Upper lobe of left lung (tissue), 6 donors: ENCODE results near the gene PLEKHA8. TPM values are rescaled to one million over a fixed set of nuclear protein-coding genes. Genes with fewer than 3 reads are reported as not detected.

Experiments used
- ATAC-seq, 2 donors: fragments of 200-7000 bp; cut with Tn5 transposase; one replicate each; pipeline ENCODE4 v1.9.1; 2022; ENCODE audit warnings: mild to moderate bottlenecking in 2 of 2, moderate library complexity in 2 of 2; ENCODE audit not compliant: low FRiP score in 2 of 2
- DNase-seq, 2 donors: peaks; one replicate each; pipeline ENCODE4 v3.0.0-alpha.2; 2019 to 2020
- H3K27ac ChIP-seq, 4 donors: fragments of 200-600 bp; sonication (generic); one replicate each; pipeline ENCODE4 v1.5.1; 2016 to 2019
- H3K27me3 ChIP-seq, 4 donors: fragments of 200-600 bp; sonication (generic); one replicate each; pipeline ENCODE4 v1.5.1; 2017 to 2019
- H3K36me3 ChIP-seq, 4 donors: fragments of 200-600 bp; sonication (generic); one replicate each; pipeline ENCODE4 v1.5.1; 2016 to 2019
- H3K4me1 ChIP-seq, 4 donors: fragments of 200-600 bp; sonication (generic); one replicate each; pipeline ENCODE4 v1.5.1; 2018 to 2019
- H3K4me3 ChIP-seq, 4 donors: fragments of 200-600 bp; sonication (generic); one replicate each; pipeline ENCODE4 v1.5.1; 2017 to 2019; ENCODE audit warnings: mild to moderate bottlenecking in 2 of 4, moderate library complexity in 1 of 4
- H3K9me3 ChIP-seq, 4 donors: fragments of 200-600 bp; sonication (generic); one replicate each; pipeline ENCODE4 v1.5.1; 2018 to 2019
- CTCF ChIP-seq, 6 experiments: fragments of 450-650 bp in 4 of 6; fragments of 200-600 bp in 2 of 6; sonication (generic) in 2 of 6; IDR thresholded peaks; one replicate each; pipeline ENCODE4 v1.5.1; 2016 to 2019; ENCODE audit warnings: antibody characterized with exemption in 6 of 6
- EP300 ChIP-seq, 4 donors: sonication (generic); formaldehyde crosslinking; IDR thresholded peaks; one replicate each; pipeline ENCODE4 v1.5.1; 2017; ENCODE audit warnings: antibody characterized with exemption in 4 of 4, control low read depth in 2 of 4
- POLR2A ChIP-seq, 4 donors: fragments of 450-650 bp; IDR thresholded peaks; one replicate each; pipeline ENCODE4 v1.5.1; 2016 to 2017; ENCODE audit warnings: antibody characterized with exemption in 4 of 4, mild to moderate bottlenecking in 2 of 4
- POLR2AphosphoS5 ChIP-seq, 2 donors: sonication (generic); formaldehyde crosslinking; IDR thresholded peaks; one replicate each; pipeline ENCODE4 v1.5.1; 2017; ENCODE audit warnings: antibody characterized with exemption in 2 of 2
- WGBS, 2 donors: methylation state at CpG; one replicate each; pipeline ENCODE4 v1.1.5; 2017 to 2018; 5-methylcytosine and 5-hydroxymethylcytosine counted together
- total RNA-seq, 6 donors: library from RNA; depleted of rRNA in 4 of 6; stranded (reverse); fragments of >200 nt in 4 of 6; gene quantifications; one replicate each; pipeline versions ENCODE4 v1.1.0 to v1.2.1, GENCODE V29; 2016 to 2021
- donor health status: DM: no; HTN: no; CAD: no; lungs with moderate emphysema.
- donor health status: DM: no; HTN: yes; CAD: no; lungs with severe emphysema.

Gene PLEKHA8
- total RNA-seq, 6 donors from 2014 or later = 5.8 to 22.0 (median 10.8) TPM

GRCh38 chr7:30168835-30169573 lies 140.8 kb downstream of the PLEKHA8 start:
- Histone ChIP-seq H3K4me3 (no peak overlapping the region), H3K27me3 (no peaks in the 10 kb centered on the region), H3K36me3 (no peaks in the 10 kb centered on the region), H3K4me1 (peaks cover 25 to 55% (median 45%) of the 10 kb centered on the region in 4 donors), H3K9me3 (no peaks in the 10 kb centered on the region), H3K27ac (peak overlapping the region in 2 of 4 donors; percentile 27 to 40)
- TF ChIP-seq EP300 (IDR thresholded peaks at IDR 0.05) (no peak), POLR2AphosphoS5 (IDR thresholded peaks at IDR 0.05) (peak; percentile 13 to 69), POLR2A (IDR thresholded peaks at IDR 0.05) (no peak), CTCF (IDR thresholded peaks at IDR 0.05) (no peak)
- ATAC-seq = peak in 1 of 2 donors; percentile 56
- WGBS, 2 donors = 84% methylated on average over 16 of the region's 16 CpGs
- no peak for DNase-seq

GRCh38 chr7:30169579-30169978 lies 141.4 kb downstream of the PLEKHA8 start:
- TF ChIP-seq POLR2A (IDR thresholded peaks at IDR 0.05) (no peak), EP300 (IDR thresholded peaks at IDR 0.05) (no peak)
- no peaks in the 10 kb centered on the region for H3K9me3 ChIP-seq
- DNase-seq = no peak
- H3K4me1 ChIP-seq = peaks cover 21 to 49% (median 39%) of the 10 kb centered on the region in 4 donors
- no peaks in the 10 kb centered on the region for H3K36me3 ChIP-seq
- no peaks in the 10 kb centered on the region for H3K27me3 ChIP-seq
- peak overlapping the region in 2 of 4 donors; percentile 27 to 40 for H3K27ac ChIP-seq
- 68 to 86% methylated on average over 2 of the region's 2 CpGs for WGBS, 2 donors
- no peak overlapping the region for H3K4me3 ChIP-seq
- no peak for ATAC-seq

GRCh38 chr7:30170476-30171205 lies 142.4 kb downstream of the PLEKHA8 start:
- H3K27ac ChIP-seq = no peak overlapping the region
- no peak for ATAC-seq
- no peaks in the 10 kb centered on the region for H3K36me3 ChIP-seq
- no peaks in the 10 kb centered on the region for H3K27me3 ChIP-seq
- H3K4me3 ChIP-seq = no peak overlapping the region
- DNase-seq = no peak
- H3K4me1 ChIP-seq = peaks cover 12 to 39% (median 28%) of the 10 kb centered on the region in 4 donors
- WGBS, 2 donors = 67 to 75% methylated on average over 6 of the region's 6 CpGs
- no peaks in the 10 kb centered on the region for H3K9me3 ChIP-seq
- no peak for TF ChIP-seq CTCF (IDR thresholded peaks at IDR 0.05)
- TF ChIP-seq POLR2A (IDR thresholded peaks at IDR 0.05) = peak in 1 of 4 donors; percentile 12
- TF ChIP-seq POLR2AphosphoS5 (IDR thresholded peaks at IDR 0.05) = peak in 1 of 2 donors; percentile 34
- TF ChIP-seq EP300 (IDR thresholded peaks at IDR 0.05) = no peak

GRCh38 chr7:30171766-30172447 lies 143.7 kb downstream of the PLEKHA8 start:
- H3K4me3 ChIP-seq = no peak overlapping the region
- no peak for TF ChIP-seq POLR2A (IDR thresholded peaks at IDR 0.05)
- no peak for TF ChIP-seq CTCF (IDR thresholded peaks at IDR 0.05)
- no peak for TF ChIP-seq EP300 (IDR thresholded peaks at IDR 0.05)
- no peak for TF ChIP-seq POLR2AphosphoS5 (IDR thresholded peaks at IDR 0.05)
- no peaks in the 10 kb centered on the region for H3K9me3 ChIP-seq
- peaks cover 11 to 28% (median 23%) of the 10 kb centered on the region in 4 donors for H3K4me1 ChIP-seq
- no peak for ATAC-seq
- H3K27ac ChIP-seq = peak overlapping the region in 3 of 4 donors; percentile 2 to 27 (median 5)
- WGBS, 2 donors = 89% methylated on average over 9 of the region's 9 CpGs
- no peaks in the 10 kb centered on the region for H3K36me3 ChIP-seq
- peak in 1 of 2 donors; percentile 34 for DNase-seq
- H3K27me3 ChIP-seq = no peaks in the 10 kb centered on the region

- no peak for TF ChIP-seq EP300 (IDR thresholded peaks at IDR 0.05)
- no peak for TF ChIP-seq POLR2A (IDR thresholded peaks at IDR 0.05)
- no peak for TF ChIP-seq POLR2AphosphoS5 (IDR thresholded peaks at IDR 0.05)
- TF ChIP-seq CTCF (IDR thresholded peaks at IDR 0.05) = no peak
- Histone ChIP-seq H3K9me3 (no peaks in the 10 kb centered on the region), H3K36me3 (no peaks in the 10 kb centered on the region), H3K4me3 (no peak overlapping the region), H3K27me3 (no peaks in the 10 kb centered on the region), H3K27ac (peak overlapping the region in 3 of 4 donors; percentile 2 to 27 (median 5)), H3K4me1 (peaks cover 11 to 28% (median 23%) of the 10 kb centered on the region in 4 donors)
- 74 to 78% methylated on average over 3 of the region's 3 CpGs for whole genome bisulfite sequencing, 2 donors
- ATAC-seq (no peak), DNase-seq (no peak)
Measured at GRCh38 chr7:30172451-30172850, 144.2 kb downstream of the PLEKHA8 start.
